ENCODE results near the gene MLYCD.

DNA sequence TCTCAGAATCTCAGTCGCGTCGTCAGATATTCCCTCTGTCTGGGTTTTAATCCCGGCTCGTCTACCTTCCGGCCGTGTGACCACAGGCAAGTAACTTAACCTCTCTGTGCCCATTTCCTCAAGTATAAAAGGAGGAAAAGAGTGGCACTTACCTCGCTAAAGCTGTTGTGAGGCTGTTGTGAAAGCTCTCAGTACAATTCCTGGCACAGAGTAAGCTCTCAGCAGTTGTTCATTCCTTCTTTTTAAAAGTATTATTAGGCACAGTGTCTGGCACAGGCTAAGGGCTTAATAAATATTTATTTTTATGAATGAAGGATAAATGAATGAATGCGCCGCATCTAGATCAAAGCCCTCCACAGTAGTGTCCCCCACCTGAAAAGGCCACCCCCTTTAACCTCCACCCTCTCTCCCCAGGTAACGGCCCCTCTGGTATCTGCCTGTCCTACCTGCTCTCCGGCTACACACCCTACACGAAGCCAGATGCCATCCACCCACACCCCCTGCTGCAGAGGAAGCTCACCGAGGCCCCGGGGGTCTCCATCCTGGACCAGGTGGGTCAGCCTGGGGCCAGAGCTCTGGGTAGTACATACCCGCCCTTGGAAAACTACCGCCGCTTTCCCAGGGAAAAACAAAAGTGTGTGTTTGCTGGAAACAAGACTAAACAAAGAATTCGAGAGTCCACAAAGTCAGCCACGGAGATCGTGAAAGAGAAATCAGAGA lies 60.1 kb downstream of the MLYCD start:
- no peak for TF ChIP-seq POLR2A (IDR thresholded peaks at IDR 0.05)
- TF ChIP-seq, protein P1, sequence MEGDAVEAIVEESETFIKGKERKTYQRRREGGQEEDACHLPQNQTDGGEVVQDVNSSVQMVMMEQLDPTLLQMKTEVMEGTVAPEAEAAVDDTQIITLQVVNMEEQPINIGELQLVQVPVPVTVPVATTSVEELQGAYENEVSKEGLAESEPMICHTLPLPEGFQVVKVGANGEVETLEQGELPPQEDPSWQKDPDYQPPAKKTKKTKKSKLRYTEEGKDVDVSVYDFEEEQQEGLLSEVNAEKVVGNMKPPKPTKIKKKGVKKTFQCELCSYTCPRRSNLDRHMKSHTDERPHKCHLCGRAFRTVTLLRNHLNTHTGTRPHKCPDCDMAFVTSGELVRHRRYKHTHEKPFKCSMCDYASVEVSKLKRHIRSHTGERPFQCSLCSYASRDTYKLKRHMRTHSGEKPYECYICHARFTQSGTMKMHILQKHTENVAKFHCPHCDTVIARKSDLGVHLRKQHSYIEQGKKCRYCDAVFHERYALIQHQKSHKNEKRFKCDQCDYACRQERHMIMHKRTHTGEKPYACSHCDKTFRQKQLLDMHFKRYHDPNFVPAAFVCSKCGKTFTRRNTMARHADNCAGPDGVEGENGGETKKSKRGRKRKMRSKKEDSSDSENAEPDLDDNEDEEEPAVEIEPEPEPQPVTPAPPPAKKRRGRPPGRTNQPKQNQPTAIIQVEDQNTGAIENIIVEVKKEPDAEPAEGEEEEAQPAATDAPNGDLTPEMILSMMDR (IDR thresholded peaks at IDR 0.05): no peak

All from uterus (tissue), 2 donors.